H9 (cell line): ENCODE results near the gene GPATCH1. TPM values are rescaled to one million over a fixed set of nuclear protein-coding genes. Genes with fewer than 3 reads are reported as not detected.

Source experiments
- DNase-seq: peaks from one replicate; pipeline ENCODE4 v3.0.0-alpha.2; 2017
- H2AFZ ChIP-seq: one replicate; pipeline ENCODE4 v1.6.1; 2013; ENCODE audit warnings: mild to moderate bottlenecking, low read length, control low read depth, moderate library complexity
- H2AK5ac ChIP-seq: 2 replicates; pipeline ENCODE4 v1.6.1; 2013; ENCODE audit warnings: low read length, control low read depth, mixed read lengths; ENCODE audit not compliant: insufficient read length
- H2BK120ac ChIP-seq: one replicate; pipeline ENCODE4 v1.6.1; 2013; ENCODE audit warnings: low read depth, mild to moderate bottlenecking, low read length, control low read depth, inconsistent platforms; ENCODE audit not compliant: poor library complexity, severe bottlenecking
- H2BK12ac ChIP-seq: 2 replicates; pipeline ENCODE4 v1.6.1; 2013; ENCODE audit warnings: low read length, control low read depth, mixed read lengths, low read depth; ENCODE audit not compliant: insufficient read length
- H2BK15ac ChIP-seq: 2 replicates; pipeline ENCODE4 v1.6.1; 2013; ENCODE audit warnings: low read depth, low read length, control low read depth
- H2BK20ac ChIP-seq: one replicate; pipeline ENCODE4 v1.6.1; 2013; ENCODE audit warnings: low read depth, mild to moderate bottlenecking, low read length, control low read depth, inconsistent platforms; ENCODE audit not compliant: poor library complexity, severe bottlenecking
- H2BK5ac ChIP-seq: 2 replicates; pipeline ENCODE4 v1.6.1; 2013; ENCODE audit warnings: low read length, control low read depth, mixed read lengths; ENCODE audit not compliant: insufficient read length
- H3K14ac ChIP-seq: 2 replicates; pipeline ENCODE4 v1.6.1; 2013; ENCODE audit warnings: low read length, control low read depth; ENCODE audit not compliant: insufficient read depth
- H3K18ac ChIP-seq: 2 replicates; pipeline ENCODE4 v1.6.1; 2013; ENCODE audit warnings: low read depth, mild to moderate bottlenecking, mixed read lengths, low read length, control low read depth; ENCODE audit not compliant: insufficient read length
- H3K23ac ChIP-seq: 2 replicates; pipeline ENCODE4 v1.6.1; 2013; ENCODE audit warnings: low read length, control low read depth, mixed read lengths, low read depth; ENCODE audit not compliant: insufficient read length
- H3K23me2 ChIP-seq: 2 replicates; pipeline ENCODE4 v1.6.1; 2013; ENCODE audit warnings: low read depth, mild to moderate bottlenecking, mixed read lengths, low read length, control low read depth; ENCODE audit not compliant: insufficient read length, poor library complexity, severe bottlenecking
- H3K27ac ChIP-seq: 2 replicates; pipeline ENCODE4 v1.5.1; 2013; ENCODE audit warnings: low read length, control low read depth, mixed read lengths, low read depth; ENCODE audit not compliant: insufficient read length
- H3K27me3 ChIP-seq: 2 replicates; pipeline ENCODE4 v1.6.1; 2013; ENCODE audit warnings: low read length, control low read depth, inconsistent platforms; ENCODE audit not compliant: insufficient read depth
- H3K4ac ChIP-seq: 2 replicates; pipeline ENCODE4 v1.6.1; 2013; ENCODE audit warnings: low read depth, mild to moderate bottlenecking, control low read depth, inconsistent platforms, low read length, moderate library complexity
- H3K4me1 ChIP-seq: 2 replicates; pipeline ENCODE4 v1.6.1; 2013; ENCODE audit warnings: low read length, control low read depth, inconsistent platforms; ENCODE audit not compliant: insufficient read depth
- H3K4me2 ChIP-seq: 2 replicates; pipeline ENCODE4 v1.6.1; 2013; ENCODE audit warnings: low read length, control low read depth, mixed read lengths; ENCODE audit not compliant: insufficient read length, insufficient read depth
- H3K56ac ChIP-seq: 2 replicates; pipeline ENCODE4 v1.6.1; 2013; ENCODE audit warnings: low read depth, mild to moderate bottlenecking, mixed read lengths, low read length, control low read depth; ENCODE audit not compliant: insufficient read length
- H3K79me1 ChIP-seq: 2 replicates; pipeline ENCODE4 v1.6.1; 2013; ENCODE audit warnings: low read depth, mild to moderate bottlenecking, moderate library complexity, low read length, control low read depth, inconsistent platforms; ENCODE audit not compliant: insufficient read depth, poor library complexity, severe bottlenecking
- H3K79me2 ChIP-seq: 2 replicates; pipeline ENCODE4 v1.6.1; 2013; ENCODE audit warnings: low read length, control low read depth, inconsistent platforms; ENCODE audit not compliant: insufficient read depth
- H3K9ac ChIP-seq: 2 replicates; pipeline ENCODE4 v1.6.1; 2013; ENCODE audit warnings: low read length, control low read depth, mixed read lengths; ENCODE audit not compliant: insufficient read length; ENCODE audit errors: extremely low read depth
- H3K9me3 ChIP-seq: one replicate; pipeline ENCODE4 v1.6.1; 2013; ENCODE audit warnings: low read depth, low read length, inconsistent platforms; ENCODE audit not compliant: control insufficient read depth
- H3T11ph ChIP-seq: one replicate; pipeline ENCODE4 v1.6.1; 2013; ENCODE audit warnings: mild to moderate bottlenecking, low read length, control low read depth, inconsistent platforms
- H4K20me1 ChIP-seq: one replicate; pipeline ENCODE4 v1.6.1; 2013; ENCODE audit not compliant: control insufficient read depth, insufficient read length, insufficient read depth
- H4K5ac ChIP-seq: 2 replicates; pipeline ENCODE4 v1.6.1; 2013; ENCODE audit warnings: low read depth, mild to moderate bottlenecking, mixed read lengths, low read length, control low read depth; ENCODE audit not compliant: insufficient read length
- H4K8ac ChIP-seq: replicated peaks from 2 replicates; pipeline ENCODE4 v1.6.1; 2013; ENCODE audit warnings: low read length, control low read depth, mixed read lengths, low read depth; ENCODE audit not compliant: insufficient read length
- H4K91ac ChIP-seq: 2 replicates; pipeline ENCODE4 v1.6.1; 2013; ENCODE audit warnings: low read depth, mild to moderate bottlenecking, moderate library complexity, mixed read lengths, low read length, control low read depth; ENCODE audit not compliant: insufficient read length
- H3K27ac Mint-ChIP-seq, 3 experiments: 2 replicates in 2 of 3; 3 replicates in 1 of 3; pipeline ENCODE4 v1.8.0; 2020 to 2021; ENCODE audit warnings: mixed read lengths in 3 of 3, mild to moderate bottlenecking in 1 of 3, moderate library complexity in 1 of 3
- H3K27me3 Mint-ChIP-seq: 2 replicates; pipeline ENCODE4 v1.8.0; 2021; ENCODE audit warnings: low read depth, mild to moderate bottlenecking, moderate library complexity, mixed read lengths
- H3K36me3 Mint-ChIP-seq, 3 experiments: 2 replicates in 2 of 3; 3 replicates in 1 of 3; pipeline ENCODE4 v1.8.0; 2020 to 2021; ENCODE audit warnings: low read depth in 3 of 3, mixed read lengths in 3 of 3; ENCODE audit not compliant: insufficient read depth in 1 of 3
- H3K4me1 Mint-ChIP-seq, 2 experiments: 2 replicates each; pipeline ENCODE4 v1.8.0; 2020; ENCODE audit warnings: mixed read lengths in 2 of 2
- H3K4me3 Mint-ChIP-seq, 2 experiments: 2 replicates in 1 of 2; 3 replicates in 1 of 2; pipeline ENCODE4 v1.8.0; 2020 to 2021; ENCODE audit warnings: mild to moderate bottlenecking in 2 of 2, mixed read lengths in 2 of 2, moderate library complexity in 1 of 2
- H3K9me3 Mint-ChIP-seq, 2 experiments: 2 replicates in 1 of 2; 3 replicates in 1 of 2; pipeline ENCODE4 v1.8.0; 2020; ENCODE audit warnings: mild to moderate bottlenecking in 2 of 2, mixed read lengths in 2 of 2, moderate library complexity in 1 of 2
- CTCF ChIP-seq: fragments of 200-600 bp; sonication (generic); conservative IDR thresholded peaks from 3 replicates; pipeline ENCODE4 v1.8.0; 2021; ENCODE audit warnings: antibody characterized with exemption, mild to moderate bottlenecking
- WGBS: extraction: QIAGEN DNeasy Blood & Tissue Kit; methylation state at CpG from one replicate; pipeline ENCODE4 v1.1.7; 2013; ENCODE audit warnings: missing lambda C conversion rate, low lambda C conversion rate, mixed read lengths; ENCODE audit not compliant: insufficient read length; ENCODE audit errors: extremely low coverage; 5-methylcytosine and 5-hydroxymethylcytosine counted together
- total RNA-seq: library from RNA; stranded (reverse); gene quantifications from 2 replicates; pipeline ENCODE4 v1.2.1, GENCODE V29; 2021

GPATCH1 gene
- total RNA-seq, 1 experiment from 2014 or later, result 11.7 TPM

GRCh38 chr19:33130433-33130832, 49.5 kb downstream of the GPATCH1 start:
- H3K4ac ChIP-seq, result no peak overlapping the region
- H2BK20ac ChIP-seq, result no peak overlapping the region
- Mint-ChIP-seq H3K36me3 (peaks cover 7 to 39% (median 29%) of the 10 kb centered on the region in 3 experiments; a peak in 6 of 7 replicates), H3K4me1 (peaks cover 5 to 12% of the 10 kb centered on the region in 2 experiments; a peak in 3 of 4 replicates), H3K4me3 (no peak overlapping the region), H3K27ac (no peak overlapping the region; a peak in 1 of 7 replicates), H3K27me3 (no peaks in the 10 kb centered on the region), H3K9me3 (no peaks in the 10 kb centered on the region)
- no peak overlapping the region for H2BK15ac ChIP-seq
- no peak overlapping the region for H2AFZ ChIP-seq
- no peaks in the 10 kb centered on the region for H3K27me3 ChIP-seq
- no peak overlapping the region for H3K4me2 ChIP-seq
- no CpG with 5 or more reads among the region's 6 CpGs for WGBS
- no peak overlapping the region for H3K9ac ChIP-seq
- H3K9me3 ChIP-seq, result no peaks in the 10 kb centered on the region
- no peak overlapping the region for H3K27ac ChIP-seq
- H3K23ac ChIP-seq, result no peak overlapping the region
- no peak overlapping the region for H3K14ac ChIP-seq
- H2BK12ac ChIP-seq, result no peak overlapping the region
- no peak for DNase-seq
- no peak overlapping the region for H4K8ac ChIP-seq
- H2AK5ac ChIP-seq, result no peak overlapping the region
- H4K5ac ChIP-seq, result no peak overlapping the region
- H3K4me1 ChIP-seq, result no peaks in the 10 kb centered on the region
- H2BK120ac ChIP-seq, result no peak overlapping the region
- no peaks in the 10 kb centered on the region for H3K79me1 ChIP-seq
- no peak overlapping the region for H3K18ac ChIP-seq
- no peaks in the 10 kb centered on the region for H3K23me2 ChIP-seq
- H4K91ac ChIP-seq, result no peak overlapping the region
- no peaks in the 10 kb centered on the region for H3K79me2 ChIP-seq
- no peaks in the 10 kb centered on the region for H4K20me1 ChIP-seq
- H2BK5ac ChIP-seq, result no peak overlapping the region
- no peak for TF ChIP-seq CTCF
- H3K56ac ChIP-seq, result no peak overlapping the region
- H3T11ph ChIP-seq, result no peak overlapping the region
